ENCODE measurements around the gene SF3B5. TPM values are rescaled to one million over a fixed set of nuclear protein-coding genes. Genes with fewer than 3 reads are reported as not detected.

Gene SF3B5
- total and polyA plus RNA-seq, 9 of the 15 experiments (the other 6 are each of a cell fraction or from before 2014, with no cell fraction given) = 238 to 1,211 (median 407) TPM

DNA sequence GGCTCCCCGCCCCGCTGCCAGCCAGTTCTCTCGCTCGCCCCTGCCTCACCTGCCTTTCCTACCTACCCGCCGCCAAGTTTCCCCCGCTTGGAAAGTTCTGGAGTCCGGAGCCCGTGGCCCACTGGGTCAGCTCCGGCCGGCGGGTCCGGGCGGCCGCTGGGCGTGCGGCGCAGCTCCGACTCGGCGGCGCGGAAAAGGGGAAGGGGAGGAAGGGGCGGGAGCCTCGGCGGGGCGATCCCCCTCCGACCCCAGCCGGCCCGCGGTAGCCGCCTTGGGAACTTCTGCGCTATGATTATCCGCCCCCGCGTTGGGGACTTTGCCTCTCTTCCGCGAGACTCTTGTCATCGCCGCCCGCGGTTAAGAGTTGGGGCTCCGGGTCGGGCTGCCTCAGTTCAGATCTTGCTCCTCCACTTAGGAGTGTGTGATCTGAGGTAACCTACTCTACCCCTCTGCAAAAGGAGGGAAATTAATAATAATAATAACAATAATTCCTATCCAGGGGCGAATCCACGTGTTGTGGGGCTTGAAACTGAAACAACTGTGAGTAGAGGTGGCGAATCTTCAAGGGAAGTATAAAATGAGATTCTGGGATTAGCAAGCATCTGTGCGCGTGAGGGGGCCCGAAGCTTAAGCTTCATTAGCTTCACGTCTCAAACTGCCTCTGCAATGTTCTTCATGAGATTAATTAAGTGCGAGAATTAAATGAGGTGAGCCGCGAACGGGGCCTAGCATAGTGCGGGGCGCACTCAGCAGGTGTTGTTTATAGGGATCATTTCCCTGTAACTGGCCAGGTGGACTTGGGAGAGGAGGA, 30.8 kb downstream of the SF3B5 start (continued):
- TF ChIP-seq, protein P1, sequence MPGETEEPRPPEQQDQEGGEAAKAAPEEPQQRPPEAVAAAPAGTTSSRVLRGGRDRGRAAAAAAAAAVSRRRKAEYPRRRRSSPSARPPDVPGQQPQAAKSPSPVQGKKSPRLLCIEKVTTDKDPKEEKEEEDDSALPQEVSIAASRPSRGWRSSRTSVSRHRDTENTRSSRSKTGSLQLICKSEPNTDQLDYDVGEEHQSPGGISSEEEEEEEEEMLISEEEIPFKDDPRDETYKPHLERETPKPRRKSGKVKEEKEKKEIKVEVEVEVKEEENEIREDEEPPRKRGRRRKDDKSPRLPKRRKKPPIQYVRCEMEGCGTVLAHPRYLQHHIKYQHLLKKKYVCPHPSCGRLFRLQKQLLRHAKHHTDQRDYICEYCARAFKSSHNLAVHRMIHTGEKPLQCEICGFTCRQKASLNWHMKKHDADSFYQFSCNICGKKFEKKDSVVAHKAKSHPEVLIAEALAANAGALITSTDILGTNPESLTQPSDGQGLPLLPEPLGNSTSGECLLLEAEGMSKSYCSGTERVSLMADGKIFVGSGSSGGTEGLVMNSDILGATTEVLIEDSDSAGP (CRISPR knock-in tag; IDR thresholded peaks at IDR 0.05) = no peak
- no peak for TF ChIP-seq MAFK (IDR thresholded peaks at IDR 0.05; ENCODE audit: low read length)
- peak in 1 of 2 experiments; percentile 28; a peak in 2 of 4 replicates for TF ChIP-seq SIN3A (IDR thresholded peaks at IDR 0.05; ENCODE audit: borderline replicate concordance in 2 of 2, control insufficient read depth in 1 of 2, low read depth in 2 of 2, low read length in 2 of 2)
- TF ChIP-seq ZNF561 (CRISPR knock-in tag; conservative IDR thresholded peaks at IDR 0.05) = no peak
- no peak for TF ChIP-seq PCBP2 (IDR thresholded peaks at IDR 0.05; ENCODE audit: low read depth, low read length, poor library complexity, severe bottlenecking)
- TF ChIP-seq RHOXF2B (CRISPR knock-in tag; conservative IDR thresholded peaks at IDR 0.05) = no peak
- peak; percentile 80 for TF ChIP-seq ZBTB7A (IDR thresholded peaks at IDR 0.05; ENCODE audit: borderline replicate concordance, control insufficient read depth, low read depth, low read length)
- no peak for TF ChIP-seq DPF2 (IDR thresholded peaks at IDR 0.05)
- no peak for TF ChIP-seq MAFF (IDR thresholded peaks at IDR 0.05; ENCODE audit: low read length)
- TF ChIP-seq ZNF41 (CRISPR knock-in tag; conservative IDR thresholded peaks at IDR 0.05) = no peak
- TF ChIP-seq NBN (IDR thresholded peaks at IDR 0.05; ENCODE audit: low read depth) = no peak
- no peak for TF ChIP-seq FOXP4 (CRISPR knock-in tag; IDR thresholded peaks at IDR 0.05; ENCODE audit: borderline replicate concordance)
- no peak for TF ChIP-seq FOXM1 (IDR thresholded peaks at IDR 0.05; ENCODE audit: low read depth)
- TF ChIP-seq FOXM1 (CRISPR knock-in tag; IDR thresholded peaks at IDR 0.05; ENCODE audit: low read depth) = 0 out of 2 replicates have a peak, but pooled peaks have one; percentile 27
- no peak for TF ChIP-seq BACH1 (tag; IDR thresholded peaks at IDR 0.05)
- TF ChIP-seq ETS2 (tag; IDR thresholded peaks at IDR 0.05; ENCODE audit: borderline replicate concordance, poor library complexity, severe bottlenecking) = no peak
- TF ChIP-seq BRF1 (IDR thresholded peaks at IDR 0.05; ENCODE audit: borderline replicate concordance, extremely low read depth, insufficient read length) = no peak
- TF ChIP-seq TGIF2 (CRISPR knock-in tag; IDR thresholded peaks at IDR 0.05) = no peak
- TF ChIP-seq MEIS2 (IDR thresholded peaks at IDR 0.05; ENCODE audit: partially characterized antibody) = no peak
- no peak for TF ChIP-seq NRF1 (conservative IDR thresholded peaks at IDR 0.05 in 1 of 2, IDR thresholded peaks at IDR 0.05 in 1 of 2)
- TF ChIP-seq RBBP5 (IDR thresholded peaks at IDR 0.05; ENCODE audit: borderline replicate concordance, insufficient read depth, low read length, poor library complexity, severe bottlenecking) = peak; percentile 34
- TF ChIP-seq ZNF696 (CRISPR knock-in tag; conservative IDR thresholded peaks at IDR 0.05) = no peak
- no peak for TF ChIP-seq KLF1 (tag; IDR thresholded peaks at IDR 0.05)
- no peak for TF ChIP-seq THRAP3 (IDR thresholded peaks at IDR 0.05; ENCODE audit: borderline replicate concordance)
- TF ChIP-seq NR4A1 (CRISPR knock-in tag; IDR thresholded peaks at IDR 0.05) = no peak
- TF ChIP-seq NR4A1 (tag; IDR thresholded peaks at IDR 0.05) = no peak
